SW480 (cell line): Measurements from ENCODE around the gene ATOX1.
"Not testable (repeated sequence)": the region's sequence is repeated elsewhere in the genome, so short reads cannot be mapped to it uniquely, and the experiment has no call there.

ENCODE experiments used
- DNase-seq: peaks from one replicate; pipeline ENCODE4 v3.0.0-alpha.2; 2016; ENCODE audit warnings: low spot score

ATOX1 gene

GRCh38 chr5:151733358-151734063 lies 24.9 kb downstream of the ATOX1 start:
- DNase-seq: no peak

- no peak for DNase-seq
These were observed 28.1 kb downstream of the ATOX1 start for GRCh38 chr5:151730381-151730780.

DNA sequence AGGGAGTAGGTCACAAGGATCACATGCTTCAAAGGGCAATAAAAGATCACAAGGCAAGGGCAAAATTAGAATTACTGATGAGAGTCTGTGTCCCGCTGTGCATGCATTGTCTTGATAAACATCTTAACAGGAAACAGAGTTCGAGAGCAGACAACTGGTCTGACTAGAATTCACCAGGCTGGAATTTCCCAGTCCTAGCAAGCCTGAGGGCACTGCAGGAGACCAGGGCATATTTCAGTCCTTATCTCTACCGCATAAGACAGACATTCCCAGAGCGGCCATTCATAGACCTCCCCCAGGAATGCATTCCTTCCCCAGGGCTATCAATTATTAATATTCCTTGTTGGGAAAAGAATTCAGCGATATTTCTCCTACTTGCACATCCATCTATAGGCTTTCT lies 28.8 kb downstream of the ATOX1 start:
- not testable (repeated sequence) for DNase-seq

- no peak for DNase-seq
These were observed 34.1 kb downstream of the ATOX1 start for GRCh38 chr5:151724360-151724759.

DNA sequence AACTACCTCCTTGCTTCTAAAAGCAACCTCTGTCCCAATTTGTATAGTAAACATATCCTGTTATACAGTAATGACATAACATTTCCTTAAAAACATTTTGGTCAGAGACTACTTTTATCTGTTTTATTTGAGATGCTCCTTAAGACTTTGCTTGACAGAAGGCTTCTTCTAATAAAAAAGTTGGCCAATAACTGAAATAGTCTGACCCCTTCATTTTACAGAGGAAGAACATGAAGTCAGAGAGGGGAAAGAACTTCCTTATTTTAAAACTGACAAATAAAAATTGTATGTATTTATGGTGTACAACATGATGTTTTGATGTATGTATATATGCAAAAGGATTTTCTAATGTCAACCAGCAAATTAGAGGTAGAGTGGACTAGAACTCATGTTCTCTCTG lies 35.9 kb downstream of the ATOX1 start:
- DNase-seq: no peak

- no peak for DNase-seq
These were observed 36.5 kb downstream of the ATOX1 start for GRCh38 chr5:151721812-151722391.

- no peak for DNase-seq
These were observed 37.3 kb downstream of the ATOX1 start for GRCh38 chr5:151721087-151721646.

DNA sequence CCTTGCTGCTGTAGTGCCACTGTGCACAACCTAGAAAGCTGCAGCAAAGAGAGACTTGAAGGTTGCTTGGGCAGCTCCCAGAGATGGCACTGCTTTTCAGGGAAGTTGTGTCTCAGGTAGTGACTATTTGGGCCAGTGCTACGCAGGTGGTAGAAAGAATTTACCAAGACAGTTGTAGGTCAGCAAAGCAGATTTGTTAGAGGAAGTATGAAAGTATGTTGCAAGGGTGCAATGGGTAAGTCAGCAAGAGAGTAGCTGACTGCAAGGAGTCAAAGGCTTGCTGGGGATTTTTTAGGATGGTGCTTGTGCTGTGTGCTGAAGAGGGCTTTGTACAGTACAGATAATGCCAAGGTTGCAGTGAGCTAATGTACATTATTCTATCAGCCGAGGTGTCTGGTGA lies 38.2 kb downstream of the ATOX1 start:
- no peak for DNase-seq

DNA sequence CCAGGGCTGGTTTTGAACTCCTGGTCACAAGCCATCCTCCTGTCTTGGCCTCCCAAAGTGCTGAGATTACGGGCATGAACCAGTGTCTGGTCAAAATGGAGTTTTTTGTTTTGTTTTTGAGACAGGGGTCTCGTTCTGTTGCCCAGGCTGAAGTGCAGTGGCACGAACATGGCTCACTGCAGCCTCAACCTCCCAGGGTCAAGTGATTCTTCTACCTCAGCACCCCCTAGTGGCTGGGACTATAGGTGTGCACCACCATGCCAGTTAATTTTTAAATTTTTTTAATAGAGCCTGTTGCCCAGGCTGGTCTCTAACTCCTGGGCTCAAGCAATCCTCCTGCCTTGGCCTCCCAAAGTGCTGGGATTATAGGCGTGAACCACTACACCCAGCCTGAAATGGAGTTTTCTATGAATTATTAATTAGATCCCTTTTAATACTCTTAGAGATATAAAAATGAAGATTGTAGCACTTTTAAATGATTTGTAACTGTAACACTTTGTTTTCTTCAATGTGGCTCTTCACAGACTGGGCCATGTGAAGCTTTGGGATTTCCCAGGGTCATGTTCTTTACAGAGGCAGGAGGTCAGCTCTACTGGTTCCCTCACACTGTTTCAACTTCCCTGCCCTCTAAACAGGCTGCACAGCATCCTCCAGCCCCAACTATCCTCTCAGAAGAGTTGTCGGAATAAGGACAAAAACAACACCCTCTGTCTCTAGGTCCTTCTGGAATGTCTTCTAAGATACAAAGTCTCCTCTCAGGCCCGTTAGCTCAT lies 39.0 kb downstream of the ATOX1 start:
- DNase-seq: no peak

DNA sequence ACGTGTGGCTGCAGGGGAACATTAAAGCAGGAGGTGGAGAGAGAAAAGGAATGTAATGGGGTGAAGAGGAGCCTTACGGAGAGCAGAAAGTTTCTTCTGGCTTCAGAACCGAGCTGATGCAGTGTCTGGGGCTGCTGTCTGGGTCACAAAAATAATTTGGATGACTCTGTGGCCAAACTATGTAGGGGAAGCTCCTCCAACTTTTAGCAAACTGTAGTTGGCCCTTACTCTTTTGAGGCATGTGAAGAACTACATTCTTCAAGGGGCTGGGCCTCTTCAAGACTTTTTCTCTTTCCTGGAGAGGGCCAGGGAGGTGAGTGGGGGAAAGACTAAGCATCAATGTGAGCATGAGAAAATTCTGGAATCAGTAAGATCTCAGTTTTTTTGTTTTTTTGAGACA lies 39.8 kb downstream of the ATOX1 start:
- no peak for DNase-seq

DNA sequence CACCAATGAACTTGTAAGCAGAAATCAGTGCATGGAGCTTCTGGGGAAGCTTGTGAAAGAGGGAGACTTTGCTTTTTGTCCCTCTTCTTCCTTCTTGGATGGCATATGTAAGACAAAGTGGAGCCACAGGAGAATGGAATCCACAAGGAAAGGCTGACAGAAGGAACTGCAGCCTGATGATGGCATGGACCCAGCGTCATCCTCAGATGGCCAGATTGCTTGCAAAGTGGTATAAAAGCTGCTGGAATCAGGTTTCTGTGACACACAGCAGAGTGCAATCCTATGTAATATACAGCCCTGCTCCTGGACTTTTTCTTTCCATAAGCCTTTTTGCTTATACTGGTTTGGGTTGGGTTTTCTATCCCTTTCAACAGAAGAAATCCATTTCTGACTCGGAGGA lies 40.3 kb downstream of the ATOX1 start:
- DNase-seq: no peak

GRCh38 chr5:151717416-151717815 lies 41.0 kb downstream of the ATOX1 start:
- no peak for DNase-seq

DNA sequence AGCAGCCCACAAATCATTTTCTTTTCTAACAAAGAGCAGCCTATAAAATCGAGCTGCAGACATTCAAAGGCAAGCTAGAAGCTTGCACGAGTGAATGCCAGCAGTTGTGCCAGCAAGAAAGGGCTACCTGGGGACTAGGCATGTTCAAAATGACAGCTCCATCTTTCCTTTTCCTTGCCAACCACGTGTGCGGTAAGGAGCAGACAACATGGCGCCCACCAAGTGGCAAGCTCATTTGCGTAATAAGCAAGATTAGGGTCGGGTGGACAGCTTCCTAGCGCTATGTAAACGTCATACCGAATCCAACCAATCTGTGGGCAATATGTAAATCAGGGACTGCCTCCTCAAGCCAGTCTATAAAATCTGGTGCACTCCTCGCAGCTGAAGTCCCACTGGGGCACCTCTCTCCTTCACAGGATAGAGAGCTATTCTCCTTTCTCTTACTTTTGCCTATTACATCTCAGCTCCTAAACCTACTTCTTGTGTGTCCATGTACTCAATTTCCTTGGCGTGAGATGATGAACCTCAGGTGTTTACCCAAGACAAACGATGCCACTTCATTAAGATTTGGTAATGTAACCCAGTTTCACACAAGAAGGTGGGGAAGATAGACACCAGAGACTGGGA lies 49.2 kb downstream of the ATOX1 start:
- DNase-seq: no peak

- peak; percentile 74 for DNase-seq
These were observed 50.3 kb downstream of the ATOX1 start for GRCh38 chr5:151708126-151708525.

DNA sequence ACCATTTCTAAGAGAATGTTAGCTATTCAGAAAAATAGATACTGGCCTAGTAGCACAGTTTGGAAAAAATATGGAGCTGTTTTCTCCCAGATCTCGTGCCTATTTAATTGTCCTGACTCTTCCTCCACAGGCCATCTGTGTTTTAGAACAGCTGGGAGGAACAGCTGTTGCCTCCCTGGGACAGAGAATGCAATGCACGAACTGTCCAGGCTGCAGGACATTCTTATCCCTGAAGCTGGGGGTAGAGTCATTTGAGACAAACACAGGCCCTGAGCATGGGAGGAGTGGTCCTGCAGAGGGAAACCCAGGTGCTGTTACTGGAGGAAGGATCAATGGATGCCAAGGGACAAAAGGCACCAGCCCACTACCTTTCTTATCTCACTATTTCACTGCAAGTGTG lies 50.9 kb downstream of the ATOX1 start:
- no peak for DNase-seq

- no peak for DNase-seq
These were observed 51.5 kb downstream of the ATOX1 start for GRCh38 chr5:151706906-151707305.

- no peak for DNase-seq
These were observed 54.7 kb downstream of the ATOX1 start for GRCh38 chr5:151703780-151704179.

DNA sequence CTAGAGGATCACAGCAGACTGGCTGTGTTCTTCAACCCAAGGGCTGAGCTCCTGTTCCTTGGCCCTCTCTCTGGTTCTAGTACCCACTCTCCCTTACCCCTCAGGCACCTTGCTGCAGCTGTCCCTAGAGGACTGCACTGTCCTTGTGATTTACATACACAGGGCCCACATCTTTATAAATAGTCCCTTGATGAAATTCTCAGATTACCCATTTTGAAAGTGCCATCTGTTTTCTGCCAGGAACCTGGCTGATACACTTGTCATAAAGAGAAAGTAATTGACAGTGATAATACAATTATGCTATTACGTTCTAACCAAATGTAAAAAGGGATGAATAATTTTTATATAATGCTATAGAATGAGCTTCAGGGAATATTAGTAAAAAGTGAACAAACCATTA lies 55.2 kb downstream of the ATOX1 start:
- DNase-seq: no peak

- no peak for DNase-seq
These were observed 57.6 kb downstream of the ATOX1 start for GRCh38 chr5:151700820-151701219.

DNA sequence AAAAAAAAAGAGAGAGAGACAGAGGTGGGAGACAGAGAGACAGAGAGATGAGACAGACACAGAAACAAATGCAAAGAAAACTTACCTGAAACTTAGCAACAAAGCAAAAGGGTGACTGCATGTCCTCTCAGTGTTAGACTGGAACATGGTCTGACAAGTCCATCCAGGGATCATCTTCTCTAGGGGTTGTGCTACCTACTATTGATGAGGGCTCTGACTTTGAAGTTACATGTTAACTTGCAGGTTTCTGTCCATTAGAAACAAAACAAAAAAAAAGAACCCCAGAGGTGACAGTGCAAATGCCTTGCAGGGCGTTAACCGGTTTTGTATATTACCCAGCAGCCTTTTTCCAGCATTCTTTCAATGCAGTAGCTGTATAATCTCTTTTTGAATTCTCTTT lies 58.1 kb downstream of the ATOX1 start:
- DNase-seq: no peak

- peak; percentile 56 for DNase-seq
These were observed 59.1 kb downstream of the ATOX1 start for GRCh38 chr5:151699071-151699901.

DNA sequence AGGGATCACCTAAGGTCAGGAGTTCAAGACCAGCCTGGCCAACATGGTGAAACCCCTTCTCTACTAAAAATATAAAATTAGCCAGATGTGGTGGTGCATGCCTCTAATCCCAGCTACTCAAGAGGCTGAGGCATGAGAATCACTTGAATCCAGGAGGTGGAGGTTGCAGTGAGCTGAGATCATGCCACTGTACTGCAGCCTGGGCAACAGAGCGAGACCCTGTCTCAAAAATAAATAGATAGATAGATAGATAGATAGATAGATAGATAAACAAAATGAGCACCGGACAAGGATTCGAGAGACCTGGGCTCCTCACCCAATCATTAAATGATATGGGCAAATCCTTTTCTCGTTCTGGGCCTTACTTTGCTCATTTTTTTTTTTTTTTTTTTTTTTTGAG lies 60.4 kb downstream of the ATOX1 start:
- DNase-seq: not testable (repeated sequence)
